ENCODE data around the gene ASTN2. TPM values are rescaled to one million over a fixed set of nuclear protein-coding genes. Genes with fewer than 3 reads are reported as not detected.

ASTN2 gene
- total RNA-seq, 5 donors from 2014 or later (not counting 1 experiment from before 2014, with no cell fraction given), result 3.7 to 4.8 (median 4.4) TPM

DNA sequence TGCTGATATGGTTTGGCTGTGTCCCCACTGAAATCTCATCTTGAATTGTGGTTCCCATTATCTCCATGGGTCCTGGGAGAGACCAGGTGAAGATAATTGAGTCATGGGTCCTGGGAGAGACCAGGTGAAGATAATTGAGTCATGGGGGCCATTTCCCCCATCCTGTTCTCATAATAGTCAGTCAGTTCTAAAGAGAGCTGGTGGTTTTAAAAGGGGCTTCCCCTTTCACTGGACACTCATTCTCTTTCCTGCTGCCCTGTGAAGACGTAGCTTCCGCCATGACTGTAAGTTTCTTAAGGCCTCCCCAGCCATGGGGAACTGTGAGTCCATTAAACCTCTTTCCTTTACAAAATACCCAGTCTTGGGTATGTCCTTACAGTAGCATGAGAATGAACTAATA, 628.1 kb downstream of the ASTN2 start:
- Histone ChIP-seq H3K36me3 (ENCODE audit: control insufficient read depth in 2 of 2, extremely low read depth in 1 of 2, insufficient read depth in 1 of 2, low read length in 1 of 2) (no peaks in the 10 kb centered on the region), H3K27ac (ENCODE audit: low read length) (no peak overlapping the region), H3K9me3 (no peaks in the 10 kb centered on the region), H3K27me3 (replicated peaks in 1 of 2; ENCODE audit: control insufficient read depth in 2 of 2, extremely low read depth in 1 of 2, insufficient read depth in 2 of 2, low read length in 1 of 2) (no peaks in the 10 kb centered on the region), H3K4me1 (ENCODE audit: control insufficient read depth in 1 of 2, extremely low read depth in 1 of 2, insufficient read depth in 2 of 2, low read length in 2 of 2) (no peaks in the 10 kb centered on the region), H3K4me3 (ENCODE audit: control insufficient read depth in 1 of 2, extremely low read depth in 1 of 2, low read length in 1 of 2) (no peak overlapping the region)
- peaks cover 5 to 29% of the 10 kb centered on the region in 2 donors for H3K27me3 Mint-ChIP-seq
- CTCF ChIA-PET, result no interaction called here
- ATAC-seq (replicated peaks in 1 of 4) (no peak), DNase-seq (no peak)
- no peaks in the 10 kb centered on the region for H3K9me3 Mint-ChIP-seq
- H3K4me1 Mint-ChIP-seq, result no peaks in the 10 kb centered on the region
- POLR2A ChIA-PET, result interaction anchor here in 1 of 2 donors (0.6 kb wide), 1 partner anchor 12 kb away, joined by 3 read pairs; no protein-coding TSS in a partner anchor
- WGBS (ENCODE audit: insufficient coverage), result 70% methylated on average over 2 of the region's 2 CpGs
- H3K36me3 Mint-ChIP-seq, result no peaks in the 10 kb centered on the region
- H3K4me3 Mint-ChIP-seq, result no peak overlapping the region
- no peak overlapping the region for H3K27ac Mint-ChIP-seq

GRCh38 chr9:116777116-116777515, 637.7 kb downstream of the ASTN2 start:
- Mint-ChIP-seq H3K27me3 (peaks cover 0 to 7% of the 10 kb centered on the region in 2 donors), H3K4me1 (no peaks in the 10 kb centered on the region), H3K9me3 (peaks cover 6 to 14% (median 13%) of the 10 kb centered on the region in 3 donors), H3K27ac (no peak overlapping the region), H3K36me3 (no peaks in the 10 kb centered on the region), H3K4me3 (no peak overlapping the region)
- ChIA-PET CTCF (no interaction called here), POLR2A (no interaction called here)
- Histone ChIP-seq H3K27me3 (replicated peaks in 1 of 2; ENCODE audit: control insufficient read depth in 2 of 2, extremely low read depth in 1 of 2, insufficient read depth in 2 of 2, low read length in 1 of 2) (no peaks in the 10 kb centered on the region), H3K36me3 (ENCODE audit: control insufficient read depth in 2 of 2, extremely low read depth in 1 of 2, insufficient read depth in 1 of 2, low read length in 1 of 2) (no peaks in the 10 kb centered on the region), H3K4me1 (ENCODE audit: control insufficient read depth in 1 of 2, extremely low read depth in 1 of 2, insufficient read depth in 2 of 2, low read length in 2 of 2) (no peaks in the 10 kb centered on the region), H3K27ac (ENCODE audit: low read length) (no peak overlapping the region), H3K9me3 (no peaks in the 10 kb centered on the region), H3K4me3 (ENCODE audit: control insufficient read depth in 1 of 2, extremely low read depth in 1 of 2, low read length in 1 of 2) (no peak overlapping the region)
- ATAC-seq (replicated peaks in 1 of 4) (no peak), DNase-seq (no peak)
- WGBS (ENCODE audit: insufficient coverage), result no CpG with 5 or more reads among the region's 3 CpGs

GRCh38 chr9:116774421-116775180, 640.3 kb downstream of the ASTN2 start:
- ATAC-seq (replicated peaks in 1 of 4) (no peak), DNase-seq (no peak)
- Mint-ChIP-seq H3K4me1 (no peaks in the 10 kb centered on the region), H3K4me3 (no peak overlapping the region), H3K36me3 (no peaks in the 10 kb centered on the region), H3K9me3 (peaks cover 2 to 10% (median 10%) of the 10 kb centered on the region in 3 donors), H3K27me3 (peaks cover 0 to 9% of the 10 kb centered on the region in 2 donors), H3K27ac (no peak overlapping the region)
- no peaks in the 10 kb centered on the region for H3K9me3 ChIP-seq
- no peaks in the 10 kb centered on the region for H3K36me3 ChIP-seq (ENCODE audit: control insufficient read depth in 2 of 2, extremely low read depth in 1 of 2, insufficient read depth in 1 of 2, low read length in 1 of 2)
- no peak overlapping the region for H3K4me3 ChIP-seq (ENCODE audit: control insufficient read depth in 1 of 2, extremely low read depth in 1 of 2, low read length in 1 of 2)
- CTCF ChIA-PET, result interaction anchor here in 1 of 2 donors (0.6 kb wide), 1 partner anchor 88 kb away, joined by 3 read pairs; no protein-coding TSS in a partner anchor
- no peaks in the 10 kb centered on the region for H3K4me1 ChIP-seq (ENCODE audit: control insufficient read depth in 1 of 2, extremely low read depth in 1 of 2, insufficient read depth in 2 of 2, low read length in 2 of 2)
- 83% methylated on average over 2 of the region's 4 CpGs for WGBS (ENCODE audit: insufficient coverage)
- POLR2A ChIA-PET, result interaction anchor here in 1 of 2 donors (0.6 kb wide), 1 partner anchor 13 kb away, joined by 3 read pairs; no protein-coding TSS in a partner anchor
- H3K27me3 ChIP-seq (replicated peaks in 1 of 2; ENCODE audit: control insufficient read depth in 2 of 2, extremely low read depth in 1 of 2, insufficient read depth in 2 of 2, low read length in 1 of 2), result no peaks in the 10 kb centered on the region
- H3K27ac ChIP-seq (ENCODE audit: low read length), result no peak overlapping the region

DNA sequence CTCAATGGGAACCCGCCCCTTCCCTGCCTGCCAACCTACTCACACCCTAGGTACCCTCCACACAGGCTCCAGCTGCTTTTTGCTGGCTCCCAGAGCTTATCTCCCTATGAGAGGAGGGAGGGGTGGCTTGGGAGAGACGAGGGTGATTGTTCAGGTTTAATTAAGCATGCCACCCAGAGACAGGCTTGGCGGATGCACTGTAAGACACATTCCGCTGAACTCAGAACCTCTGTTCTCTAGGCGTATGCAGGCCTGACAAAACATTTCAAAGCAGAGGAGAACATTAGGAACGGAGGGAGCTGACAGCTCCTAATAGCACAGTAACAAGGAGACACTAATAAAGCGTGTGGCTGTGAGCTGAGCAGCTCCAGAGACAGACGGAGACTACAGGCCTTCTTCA, 647.6 kb downstream of the ASTN2 start:
- POLR2A ChIA-PET, result no interaction called here
- H3K4me3 ChIP-seq (ENCODE audit: control insufficient read depth in 1 of 2, extremely low read depth in 1 of 2, low read length in 1 of 2), result no peak overlapping the region
- Mint-ChIP-seq H3K4me3 (no peak overlapping the region), H3K27me3 (peaks cover 2 to 3% of the 10 kb centered on the region in 2 donors), H3K36me3 (no peaks in the 10 kb centered on the region), H3K27ac (no peak overlapping the region), H3K9me3 (peaks cover 0 to under 1% (median 0%) of the 10 kb centered on the region in 3 donors), H3K4me1 (no peaks in the 10 kb centered on the region)
- H3K27ac ChIP-seq (ENCODE audit: low read length), result no peak overlapping the region
- ATAC-seq (replicated peaks in 1 of 4) (no peak), DNase-seq (no peak)
- H3K27me3 ChIP-seq (replicated peaks in 1 of 2; ENCODE audit: control insufficient read depth in 2 of 2, extremely low read depth in 1 of 2, insufficient read depth in 2 of 2, low read length in 1 of 2), result peaks cover 0 to 5% of the 10 kb centered on the region in 2 experiments
- no peaks in the 10 kb centered on the region for H3K36me3 ChIP-seq (ENCODE audit: control insufficient read depth in 2 of 2, extremely low read depth in 1 of 2, insufficient read depth in 1 of 2, low read length in 1 of 2)
- H3K4me1 ChIP-seq (ENCODE audit: control insufficient read depth in 1 of 2, extremely low read depth in 1 of 2, insufficient read depth in 2 of 2, low read length in 2 of 2), result no peaks in the 10 kb centered on the region
- no peaks in the 10 kb centered on the region for H3K9me3 ChIP-seq
- 38% methylated on average over 3 of the region's 8 CpGs for WGBS (ENCODE audit: insufficient coverage)
- CTCF ChIA-PET, result no interaction called here

DNA sequence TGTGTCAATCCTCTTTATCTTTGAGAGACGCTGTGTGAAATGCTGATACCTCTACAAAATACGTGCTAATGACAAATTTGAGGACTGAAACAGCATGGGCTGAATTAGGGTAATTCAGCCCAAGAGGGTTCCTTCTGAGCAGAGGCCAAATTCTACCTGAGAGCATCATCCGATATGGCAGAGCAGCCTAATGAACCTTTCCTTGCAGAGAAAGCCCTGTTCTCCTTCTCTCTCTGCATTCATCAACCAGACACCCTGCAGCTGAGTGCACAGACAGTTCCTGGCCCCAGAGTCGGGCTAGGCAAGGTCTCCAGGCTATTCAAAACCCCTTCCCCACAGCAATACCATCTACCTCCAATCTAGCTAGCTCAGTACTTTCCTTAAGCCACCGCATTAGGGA, 649.8 kb downstream of the ASTN2 start:
- peaks cover 0 to 5% of the 10 kb centered on the region in 2 experiments for H3K27me3 ChIP-seq (replicated peaks in 1 of 2; ENCODE audit: control insufficient read depth in 2 of 2, extremely low read depth in 1 of 2, insufficient read depth in 2 of 2, low read length in 1 of 2)
- H3K27me3 Mint-ChIP-seq, result peaks cover 0 to 2% of the 10 kb centered on the region in 2 donors
- H3K36me3 Mint-ChIP-seq, result no peaks in the 10 kb centered on the region
- H3K27ac Mint-ChIP-seq, result no peak overlapping the region
- ChIA-PET POLR2A (no interaction called here), CTCF (no interaction called here)
- H3K36me3 ChIP-seq (ENCODE audit: control insufficient read depth in 2 of 2, extremely low read depth in 1 of 2, insufficient read depth in 1 of 2, low read length in 1 of 2), result no peaks in the 10 kb centered on the region
- H3K9me3 Mint-ChIP-seq, result no peaks in the 10 kb centered on the region
- DNase-seq, result no peak
- H3K4me1 ChIP-seq (ENCODE audit: control insufficient read depth in 1 of 2, extremely low read depth in 1 of 2, insufficient read depth in 2 of 2, low read length in 2 of 2), result no peaks in the 10 kb centered on the region
- ATAC-seq (replicated peaks in 1 of 4), result no peak
- H3K4me3 ChIP-seq (ENCODE audit: control insufficient read depth in 1 of 2, extremely low read depth in 1 of 2, low read length in 1 of 2), result no peak overlapping the region
- 42% methylated on average over 2 of the region's 5 CpGs for WGBS (ENCODE audit: insufficient coverage)
- no peak overlapping the region for H3K27ac ChIP-seq (ENCODE audit: low read length)
- H3K4me3 Mint-ChIP-seq, result no peak overlapping the region
- H3K4me1 Mint-ChIP-seq, result no peaks in the 10 kb centered on the region
- no peaks in the 10 kb centered on the region for H3K9me3 ChIP-seq

GRCh38 chr9:116763770-116764169, 651.1 kb downstream of the ASTN2 start:
- ChIA-PET POLR2A (no interaction called here), CTCF (no interaction called here)
- no peak overlapping the region for H3K27ac Mint-ChIP-seq
- H3K27me3 ChIP-seq (replicated peaks in 1 of 2; ENCODE audit: control insufficient read depth in 2 of 2, extremely low read depth in 1 of 2, insufficient read depth in 2 of 2, low read length in 1 of 2), result peaks cover 0 to 5% of the 10 kb centered on the region in 2 experiments
- 100% methylated on average over 1 of the region's 2 CpGs for WGBS (ENCODE audit: insufficient coverage)
- no peak overlapping the region for H3K4me3 ChIP-seq (ENCODE audit: control insufficient read depth in 1 of 2, extremely low read depth in 1 of 2, low read length in 1 of 2)
- H3K36me3 Mint-ChIP-seq, result no peaks in the 10 kb centered on the region
- H3K4me1 Mint-ChIP-seq, result no peaks in the 10 kb centered on the region
- H3K27me3 Mint-ChIP-seq, result peaks cover 0 to 2% of the 10 kb centered on the region in 2 donors
- no peaks in the 10 kb centered on the region for H3K36me3 ChIP-seq (ENCODE audit: control insufficient read depth in 2 of 2, extremely low read depth in 1 of 2, insufficient read depth in 1 of 2, low read length in 1 of 2)
- no peaks in the 10 kb centered on the region for H3K9me3 Mint-ChIP-seq
- no peak overlapping the region for H3K27ac ChIP-seq (ENCODE audit: low read length)
- DNase-seq (no peak), ATAC-seq (replicated peaks in 1 of 4) (no peak)
- H3K4me1 ChIP-seq (ENCODE audit: control insufficient read depth in 1 of 2, extremely low read depth in 1 of 2, insufficient read depth in 2 of 2, low read length in 2 of 2), result no peaks in the 10 kb centered on the region
- no peak overlapping the region for H3K4me3 Mint-ChIP-seq
- H3K9me3 ChIP-seq, result no peaks in the 10 kb centered on the region
